GM19463 (cell line): ENCODE results near the gene C1R.
"Not testable (repeated sequence)": the region's sequence is repeated elsewhere in the genome, so short reads cannot be mapped to it uniquely, and the experiment has no call there.

Experiments
- ATAC-seq: cut with Tn5 transposase; IDR thresholded peaks from one replicate; pipeline ENCODE4 v1.9.1; 2021; ENCODE audit warnings: mild to moderate bottlenecking, moderate library complexity; ENCODE audit not compliant: unreplicated experiment

Gene C1R

GRCh38 chr12:7121324-7121723 lies 29.1 kb upstream of the C1R start:
- ATAC-seq = no peak

DNA sequence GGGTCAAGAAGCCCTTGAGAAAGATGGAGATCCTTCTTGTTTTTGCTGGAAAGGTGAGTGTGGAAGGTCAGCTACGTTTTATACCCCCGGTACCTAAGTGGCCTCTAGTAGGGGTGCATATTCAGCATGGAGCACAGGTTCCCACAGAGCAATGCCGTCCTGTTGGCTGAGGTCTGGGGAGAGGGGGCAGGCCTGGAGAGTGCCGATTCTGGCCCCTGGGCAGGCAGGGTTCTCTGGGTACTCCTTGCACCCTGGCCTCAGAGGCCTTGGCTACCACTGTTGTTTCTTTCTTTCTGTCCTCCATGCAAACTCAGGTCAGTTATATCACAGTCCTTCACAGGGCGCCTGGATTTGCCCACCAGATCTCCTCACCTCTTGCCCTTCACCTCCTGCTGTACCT lies 27.9 kb upstream of the C1R start:
- ATAC-seq = no peak

DNA sequence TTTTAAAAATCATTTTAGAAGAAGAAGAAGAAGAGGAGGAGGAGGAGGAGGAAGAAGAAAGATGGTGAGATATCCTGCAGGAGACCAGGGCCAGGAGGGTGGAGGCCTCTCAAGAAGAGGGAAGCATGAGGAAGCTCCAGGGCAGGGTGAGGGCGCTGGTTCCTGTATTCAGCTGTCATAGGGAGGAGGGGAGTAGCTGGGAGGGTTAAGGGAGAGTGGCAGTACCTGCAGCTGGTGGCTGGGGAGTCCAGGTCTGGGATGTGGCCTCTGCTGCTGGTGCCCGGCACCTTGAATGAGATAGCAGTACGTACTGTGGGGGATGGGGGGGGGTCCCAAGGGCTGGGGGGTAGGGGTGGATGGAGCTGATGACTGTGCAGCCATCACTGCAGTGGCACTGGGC lies 26.6 kb upstream of the C1R start:
- no peak for ATAC-seq

DNA sequence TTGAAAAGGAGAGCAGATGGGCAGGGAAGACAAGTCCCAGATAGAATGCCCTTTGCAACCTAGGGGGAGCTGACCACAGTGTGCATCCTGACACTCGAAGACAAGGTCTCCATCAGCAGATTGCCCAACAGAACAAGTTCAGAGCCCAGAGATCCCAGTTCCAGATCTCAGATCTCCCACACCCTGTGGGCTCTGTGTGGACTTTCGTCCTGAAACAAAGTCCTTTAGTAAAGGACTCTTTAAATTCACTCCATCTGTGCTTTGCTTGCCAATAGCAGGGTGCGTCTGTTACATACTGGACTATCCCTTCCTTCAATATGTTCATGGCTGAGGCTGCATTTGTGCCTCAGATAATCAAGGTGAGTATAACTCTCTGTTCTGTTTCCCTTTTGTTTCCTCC lies 25.4 kb upstream of the C1R start:
- no peak for ATAC-seq

- no peak for ATAC-seq
Observed at GRCh38 chr12:7116916-7117315, 24.7 kb upstream of the C1R start.

- ATAC-seq = no peak
Observed at GRCh38 chr12:7116196-7116595, 24.0 kb upstream of the C1R start.

DNA sequence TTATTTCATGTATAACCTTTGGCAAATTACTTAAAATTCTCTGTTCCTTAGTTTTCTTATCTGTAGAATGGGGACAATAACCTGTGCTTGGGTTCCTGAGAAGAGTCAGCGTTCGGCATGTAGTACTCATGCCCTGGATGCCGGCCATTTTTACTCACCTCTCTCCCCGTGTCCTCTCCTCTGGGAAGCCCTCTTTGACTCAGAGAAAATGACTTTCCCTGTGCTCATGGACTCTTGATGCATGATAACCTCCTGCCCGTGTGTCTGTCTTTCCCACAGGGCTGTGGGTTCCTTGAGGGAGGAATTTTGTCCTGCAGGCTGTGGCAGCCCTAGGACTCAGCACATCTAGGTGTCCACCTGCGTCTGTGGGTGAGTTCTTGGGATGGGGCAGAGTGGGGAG lies 22.6 kb upstream of the C1R start:
- ATAC-seq = no peak

DNA sequence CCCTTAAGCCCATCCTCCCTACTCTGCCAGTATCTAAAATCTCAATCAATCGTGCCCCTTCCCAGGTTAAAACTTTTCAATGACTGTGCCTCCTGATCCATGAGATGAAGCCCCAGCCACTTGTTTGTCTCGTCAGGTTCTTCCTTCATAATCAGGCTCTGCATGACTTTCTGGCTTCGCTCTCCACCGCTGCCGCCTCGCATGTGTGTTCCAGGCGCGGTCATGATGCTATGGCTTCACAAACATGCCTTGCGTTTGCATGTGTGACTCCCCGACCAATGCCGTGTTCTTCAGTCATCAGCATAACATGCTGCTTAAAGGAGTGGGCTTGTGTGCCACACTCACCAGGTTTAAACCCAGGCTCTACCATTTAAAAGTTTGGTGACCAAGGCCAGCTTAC lies 21.8 kb upstream of the C1R start:
- ATAC-seq = no peak

DNA sequence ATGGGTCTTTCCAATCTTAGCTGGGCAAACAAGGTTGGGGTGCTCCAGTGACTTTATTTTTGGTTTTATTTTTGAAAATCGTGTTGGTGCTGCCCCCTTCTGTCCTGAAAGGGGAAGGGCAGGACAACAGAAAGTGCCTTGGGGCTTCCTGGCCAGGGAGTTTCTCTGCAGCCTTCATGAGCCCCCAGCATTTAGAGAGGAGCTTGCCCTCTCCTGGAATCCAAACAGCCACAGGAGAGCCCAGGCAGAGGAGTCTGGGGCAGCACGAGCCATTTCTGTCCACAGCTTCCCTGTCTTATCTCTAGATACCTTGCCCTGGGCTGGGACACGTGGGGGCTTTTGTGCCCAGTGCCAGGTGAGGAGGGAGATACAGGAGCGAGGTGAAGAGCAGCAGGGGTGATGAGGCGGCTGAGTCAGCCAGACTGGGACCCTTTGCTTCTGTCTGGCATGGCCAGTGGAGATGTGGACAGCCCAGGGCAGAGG lies 21.2 kb upstream of the C1R start:
- ATAC-seq = no peak

DNA sequence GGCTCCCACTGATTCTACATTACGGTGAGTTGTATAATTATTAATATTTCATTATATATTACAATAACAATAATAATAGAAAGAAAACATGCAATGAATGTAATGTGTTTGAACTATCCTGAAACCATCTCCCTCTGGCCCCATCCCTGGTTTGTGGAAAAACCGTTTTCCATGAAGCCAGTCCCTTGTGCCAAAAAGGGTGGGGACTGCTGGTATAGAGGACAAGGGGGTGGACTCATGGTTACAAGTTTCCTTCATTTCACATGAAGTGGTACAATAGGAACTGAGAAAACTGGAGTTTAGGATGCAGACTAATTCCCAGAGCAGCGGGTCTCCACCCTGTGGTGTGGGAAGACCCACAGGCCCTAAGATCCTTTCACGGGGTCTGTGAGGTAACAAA lies 19.8 kb upstream of the C1R start:
- ATAC-seq = no peak

- no peak for ATAC-seq
Observed at GRCh38 chr12:7110661-7111060, 18.4 kb upstream of the C1R start.

- no peak for ATAC-seq
Observed at GRCh38 chr12:7109572-7109920, 17.3 kb upstream of the C1R start.

- no peak for ATAC-seq
Observed at GRCh38 chr12:7108796-7109571, 16.7 kb upstream of the C1R start, which contains the start of gene C1RL. Gene C1RL (minus strand): TSS chr12:7109214. CDS start chr12:7109180, 34 bp downstream.

DNA sequence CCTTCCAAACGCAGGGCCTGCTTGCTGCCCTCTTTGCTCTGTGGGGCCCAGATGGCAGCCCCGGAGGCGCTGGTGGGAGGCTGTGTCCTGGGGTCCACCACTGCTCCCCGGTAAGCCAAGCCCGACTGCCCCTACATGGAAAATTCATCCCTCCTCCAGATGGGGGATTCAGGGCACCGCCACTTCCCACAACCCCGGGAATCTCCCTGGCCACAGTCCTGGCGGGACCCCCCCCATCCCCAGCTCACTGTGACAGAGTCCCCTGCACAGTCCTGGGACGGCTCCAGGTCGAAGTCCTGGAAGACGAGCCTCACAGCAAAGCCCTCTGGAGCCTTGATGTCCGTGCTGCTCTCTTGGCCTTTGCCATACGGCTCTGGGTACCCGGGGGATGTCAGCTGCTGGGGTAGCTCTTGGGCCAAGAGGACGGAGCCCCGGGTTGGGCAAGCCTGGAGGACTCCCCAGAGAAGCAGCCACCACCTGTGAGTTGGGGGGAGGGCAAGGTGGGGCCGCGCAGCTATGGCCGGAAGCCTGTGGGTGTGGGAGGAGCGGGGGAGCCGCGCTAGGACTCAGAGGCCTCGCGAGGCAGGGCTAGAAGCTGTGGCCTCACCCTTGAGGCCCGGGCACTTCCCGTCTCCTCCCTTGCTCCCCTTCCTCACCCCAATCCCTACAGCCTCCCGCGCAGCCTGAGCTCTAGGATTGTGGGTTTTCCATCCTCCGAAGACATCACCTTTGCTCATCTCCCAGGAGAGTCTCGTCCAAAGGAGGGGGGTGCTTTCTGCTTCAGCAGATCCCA lies 16.0 kb upstream of the C1R start:
- peak; percentile 93 for ATAC-seq

DNA sequence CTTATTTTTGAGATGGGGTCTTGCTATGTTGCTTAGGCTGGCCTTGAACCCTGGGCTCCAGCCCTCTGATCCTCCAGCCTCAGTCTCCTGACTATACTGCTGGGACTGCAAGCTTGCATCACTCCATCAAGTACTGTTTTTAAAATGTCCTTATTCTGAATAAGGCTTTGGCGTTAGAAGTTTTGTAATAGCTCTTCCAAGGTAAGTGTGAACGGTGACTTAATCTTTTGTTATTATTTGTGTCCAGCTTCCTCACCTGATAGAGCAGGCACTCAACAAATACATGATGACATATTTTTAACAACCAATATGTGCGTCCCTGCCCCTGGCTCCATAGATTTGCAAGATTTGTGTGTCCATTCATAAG lies 15.4 kb upstream of the C1R start:
- no peak for ATAC-seq

DNA sequence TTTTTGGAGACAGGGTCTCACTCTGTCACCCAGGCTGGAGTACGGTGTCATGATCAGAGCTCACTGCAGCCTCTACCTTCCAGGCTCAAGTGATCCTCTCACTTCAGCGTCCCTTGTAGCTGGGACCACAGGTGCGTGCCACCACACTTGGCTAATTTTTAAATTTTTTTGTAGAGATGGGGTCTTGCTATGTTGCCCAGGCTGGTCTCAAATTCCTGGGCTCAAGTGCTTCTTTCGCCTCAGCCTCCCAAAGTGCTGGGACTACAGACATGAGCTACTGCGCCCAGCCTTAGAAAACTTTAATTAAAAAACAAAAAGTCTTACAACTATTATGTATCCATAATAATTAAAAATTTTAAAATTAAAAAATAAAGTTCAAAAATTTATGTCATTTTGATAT lies 14.9 kb upstream of the C1R start:
- ATAC-seq = not testable (repeated sequence)

- ATAC-seq = no peak
Observed at GRCh38 chr12:7106082-7106481, 13.8 kb upstream of the C1R start.

- no peak for ATAC-seq
Observed at GRCh38 chr12:7103837-7104584, 11.8 kb upstream of the C1R start.

DNA sequence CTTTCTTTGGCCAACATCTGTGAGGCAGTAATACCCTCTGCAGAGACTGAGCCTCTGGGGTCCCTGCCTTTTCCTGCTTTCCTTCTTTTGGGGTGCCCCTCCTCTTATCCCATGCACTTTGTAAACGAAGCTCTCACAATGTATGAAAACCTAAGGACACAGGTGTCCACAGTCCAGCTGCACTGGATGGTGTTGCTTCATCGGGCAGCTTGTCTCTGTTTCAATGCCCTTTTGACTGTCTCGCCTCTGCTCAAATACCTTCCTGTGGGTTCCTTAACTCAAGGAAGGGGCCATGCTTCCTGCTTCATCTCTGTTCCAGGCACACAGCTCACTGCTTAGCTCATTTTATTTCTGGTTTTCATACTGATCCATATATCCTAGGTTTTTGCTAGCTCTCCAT lies 10.3 kb upstream of the C1R start:
- ATAC-seq = no peak

GRCh38 chr12:7101694-7102131 lies 9.5 kb upstream of the C1R start:
- ATAC-seq = no peak

- ATAC-seq = no peak
Observed at GRCh38 chr12:7101047-7101693, 8.9 kb upstream of the C1R start.
